ENCODE measurements around the gene TSPO2. TPM values are rescaled to one million over a fixed set of nuclear protein-coding genes. Genes with fewer than 3 reads are reported as not detected.

Gene TSPO2
- total and polyA plus RNA-seq, 3 donors from 2014 or later, result not detected

- TF ChIP-seq CTCF (IDR thresholded peaks at IDR 0.05) (no peak), POLR2A (IDR thresholded peaks at IDR 0.05) (no peak)
- Histone ChIP-seq H3K4me1 (peaks cover 1% of the 10 kb centered on the region), H3K27me3 (no peaks in the 10 kb centered on the region), H3K9me3 (no peaks in the 10 kb centered on the region), H3K27ac (no peak overlapping the region), H3K4me3 (no peak overlapping the region), H3K36me3 (ENCODE audit: low read depth, missing control alignments) (no peaks in the 10 kb centered on the region)
- intact Hi-C loops (cut with DNase I; ENCODE audit: low total_unique reads), result loop anchor here (10.0 kb wide), 1 partner anchor 139 kb away; no protein-coding TSS in a partner anchor
- DNase-seq, result no peak
- WGBS, 2 donors, result 87 to 95% methylated on average over 8 to 13 of the region's 13 CpGs
These were observed 8.5 kb upstream of the TSPO2 start for GRCh38 chr6:41033776-41034175.

GRCh38 chr6:41036186-41036585 lies 6.1 kb upstream of the TSPO2 start:
- no peak for TF ChIP-seq CTCF (IDR thresholded peaks at IDR 0.05)
- TF ChIP-seq POLR2A (IDR thresholded peaks at IDR 0.05), result no peak
- WGBS, 2 donors, result 65 to 69% methylated on average over 3 of the region's 3 CpGs
- Histone ChIP-seq H3K36me3 (ENCODE audit: low read depth, missing control alignments) (no peaks in the 10 kb centered on the region), H3K27ac (no peak overlapping the region), H3K27me3 (no peaks in the 10 kb centered on the region), H3K4me1 (no peaks in the 10 kb centered on the region), H3K4me3 (no peak overlapping the region), H3K9me3 (no peaks in the 10 kb centered on the region)
- no peak for DNase-seq
- intact Hi-C loops (cut with DNase I; ENCODE audit: low total_unique reads), result loop anchor here (10.0 kb wide), 1 partner anchor 141 kb away; no protein-coding TSS in a partner anchor

GRCh38 chr6:41036601-41037000 lies 5.7 kb upstream of the TSPO2 start:
- Histone ChIP-seq H3K4me1 (no peaks in the 10 kb centered on the region), H3K27me3 (no peaks in the 10 kb centered on the region), H3K9me3 (no peaks in the 10 kb centered on the region), H3K36me3 (ENCODE audit: low read depth, missing control alignments) (no peaks in the 10 kb centered on the region), H3K4me3 (no peak overlapping the region), H3K27ac (no peak overlapping the region)
- DNase-seq, result no peak
- no peak for TF ChIP-seq CTCF (IDR thresholded peaks at IDR 0.05)
- TF ChIP-seq POLR2A (IDR thresholded peaks at IDR 0.05), result no peak
- WGBS, 2 donors, result 100% methylated on average over 2 of the region's 2 CpGs
- intact Hi-C loops (cut with DNase I; ENCODE audit: low total_unique reads), result loop anchor here (10.0 kb wide), 1 partner anchor 142 kb away; no protein-coding TSS in a partner anchor

GRCh38 chr6:41037107-41037900 lies 5.0 kb upstream of the TSPO2 start:
- intact Hi-C loops (cut with DNase I; ENCODE audit: low total_unique reads), result loop anchor here (10.0 kb wide), 1 partner anchor 143 kb away; no protein-coding TSS in a partner anchor
- DNase-seq, result no peak
- H3K27me3 ChIP-seq, result no peaks in the 10 kb centered on the region

More at GRCh38 chr6:41037107-41037900, 5.0 kb upstream of the TSPO2 start:
- no peak overlapping the region for H3K27ac ChIP-seq
- TF ChIP-seq CTCF (IDR thresholded peaks at IDR 0.05) (no peak), POLR2A (IDR thresholded peaks at IDR 0.05) (no peak)
- 79 to 92% methylated on average over 13 of the region's 13 CpGs for WGBS, 2 donors
- H3K36me3 ChIP-seq (ENCODE audit: low read depth, missing control alignments), result no peaks in the 10 kb centered on the region
- no peaks in the 10 kb centered on the region for H3K9me3 ChIP-seq
- H3K4me3 ChIP-seq, result no peak overlapping the region
- no peaks in the 10 kb centered on the region for H3K4me1 ChIP-seq

All from testis (tissue), 3 donors.